Prostate gland (tissue), 2 donors: ENCODE measurements around the gene LURAP1L.

Experiments
- CTCF ChIP-seq, 4 experiments: fragments of 200-600 bp in 2 of 4; fragments of 450-650 bp in 2 of 4; sonication (generic) in 2 of 4; IDR thresholded peaks; 1 replicate in 3 of 4; 2 replicates in 1 of 4; pipeline ENCODE4 v1.5.1; 2016 to 2019; ENCODE audit warnings: antibody characterized with exemption in 4 of 4, mild to moderate bottlenecking in 2 of 4, moderate library complexity in 2 of 4
- POLR2A ChIP-seq: fragments of 450-650 bp; IDR thresholded peaks from one replicate; pipeline ENCODE4 v1.6.1; 2016; ENCODE audit warnings: antibody characterized with exemption, mild to moderate bottlenecking

- TF ChIP-seq POLR2A (no peak), CTCF (IDR thresholded peaks at IDR 0.05) (no peak)
Observed at GRCh38 chr9:12726795-12727194, 48.0 kb upstream of the LURAP1L start.
